Pancreas (tissue), 10 donors: ENCODE measurements around the gene ID2. TPM values are rescaled to one million over a fixed set of nuclear protein-coding genes. Genes with fewer than 3 reads are reported as not detected.

Source experiments
- ATAC-seq, 4 donors: fragments of 200-7000 bp; cut with Tn5 transposase; one replicate each; pipeline versions ENCODE4 v1.8.0 to v1.9.1; 2020; ENCODE audit warnings: mild to moderate bottlenecking in 4 of 4, moderate library complexity in 4 of 4
- DNase-seq, 6 donors: peaks; one replicate each; pipeline ENCODE4 v3.0.0-alpha.2; 2020
- FAIRE-seq: peaks from 2 replicates; lab custom pipeline; 2012; peaks lifted over from hg19 to GRCh38; lab: Jason Lieb, UNC
- H3K27ac ChIP-seq, 4 donors: fragments of 200-600 bp; sonication (generic); 1 replicate in 3 of 4; 2 replicates in 1 of 4; pipeline versions ENCODE4 v1.5.0 to v1.8.0; 2020
- H3K27me3 ChIP-seq, 4 donors: fragments of 200-600 bp; one replicate each; pipeline ENCODE4 v1.8.0; 2021
- H3K36me3 ChIP-seq, 3 donors: fragments of 200-600 bp; sonication (generic) in 1 of 3; one replicate each; pipeline versions ENCODE4 v1.5.0 to v1.8.0; 2020 to 2021
- H3K4me1 ChIP-seq, 3 donors: fragments of 200-600 bp; one replicate each; pipeline ENCODE4 v1.8.0; 2021
- H3K4me3 ChIP-seq, 4 donors: fragments of 200-600 bp; sonication (generic) in 2 of 4; one replicate each; pipeline versions ENCODE4 v1.5.0 to v1.8.0; 2020 to 2021
- H3K9me3 ChIP-seq, 4 donors: fragments of 200-600 bp; one replicate each; pipeline ENCODE4 v1.8.0; 2021
- CTCF ChIP-seq, 4 donors: fragments of 200-600 bp; sonication (generic) in 3 of 4; IDR thresholded peaks; one replicate each; pipeline versions ENCODE4 v1.5.0 to v1.8.0; 2021; ENCODE audit warnings: antibody characterized with exemption in 4 of 4
- WGBS, 2 donors: extraction: QIAGEN DNeasy Blood & Tissue Kit; methylation state at CpG; one replicate each; pipeline ENCODE4 v1.1.7; 2013; 5-methylcytosine and 5-hydroxymethylcytosine counted together
- intact Hi-C, 3 donors: fragments of 100-400 bp; cut with DNase I; formaldehyde crosslinking; loops; one replicate each; pipeline versions ENCODE4 v1.11.1 to v1.14.2; 2022
- polyA plus RNA-seq, 2 donors: library from polyadenylated mRNA; stranded (reverse); fragments of 200-250 nt; gene quantifications; one replicate each; pipeline ENCODE4 v1.2.3, GENCODE V29; 2013
- total RNA-seq, 6 donors: library from RNA; stranded (reverse); fragmentation: NEBNext Ultra II Directional in 4 of 6; extraction: Animal tissue kit (Norgen Biotek cat#: 25700) in 4 of 6; gene quantifications; one replicate each; pipeline versions ENCODE4 v1.2.1 to v1.2.4, GENCODE V29; 2021 to 2023
- donor health status: healthy with polysubstance abuse.
- donor health status: DM: no; HTN: no; CAD: no; lungs with moderate emphysema.
- donor health status: DM: no; HTN: no; CAD: no.
- donor health status: control.
- donor health status: control.
- donor health status: Bipolar disorder and iron deficiency.
- donor health status: DM: yes; HTN: yes; CAD: no.
- donor health status: DM: no; HTN: no; CAD: no.
- donor health status: DM: no; HTN: no; CAD: no.
- donor health status: DM: yes; HTN: yes; CAD: no.

ID2 gene
- total and polyA plus RNA-seq, 8 donors, result 19.3 to 135 (median 30.1) TPM

- intact Hi-C loops, result no loop called here
These were observed 32.4 kb downstream of the ID2 start for GRCh38 chr2:8714283-8714682.

GRCh38 chr2:8714971-8715370 is 33.1 kb downstream of the ID2 start:
- ATAC-seq, result no peak
- no peaks in the 10 kb centered on the region for H3K9me3 ChIP-seq
- FAIRE-seq, result no peak
- intact Hi-C loops, result no loop called here
- no peaks in the 10 kb centered on the region for H3K4me1 ChIP-seq
- H3K36me3 ChIP-seq, result no peaks in the 10 kb centered on the region
- no peak overlapping the region for H3K4me3 ChIP-seq
- H3K27me3 ChIP-seq, result no peaks in the 10 kb centered on the region
- no peak for DNase-seq
- WGBS, 2 donors, result 94% methylated on average over 5 of the region's 5 CpGs
- no peak for TF ChIP-seq CTCF (IDR thresholded peaks at IDR 0.05)
- H3K27ac ChIP-seq, result no peak overlapping the region

More at GRCh38 chr2:8714283-8714682, 32.4 kb downstream of the ID2 start:
- H3K4me3 ChIP-seq, result no peak overlapping the region
- WGBS, 2 donors, result 79 to 86% methylated on average over 7 of the region's 7 CpGs
- no peak for ATAC-seq
- no peak for TF ChIP-seq CTCF (IDR thresholded peaks at IDR 0.05)
- DNase-seq, result no peak
- H3K9me3 ChIP-seq, result no peaks in the 10 kb centered on the region
- FAIRE-seq, result no peak
- H3K4me1 ChIP-seq, result no peaks in the 10 kb centered on the region
- no peak overlapping the region for H3K27ac ChIP-seq
- H3K27me3 ChIP-seq, result no peaks in the 10 kb centered on the region
- H3K36me3 ChIP-seq, result no peaks in the 10 kb centered on the region

GRCh38 chr2:8719528-8719927 is 37.7 kb downstream of the ID2 start:
- no peak for DNase-seq
- FAIRE-seq, result no peak
- 56 to 75% methylated on average over 3 of the region's 3 CpGs for WGBS, 2 donors
- no peaks in the 10 kb centered on the region for H3K36me3 ChIP-seq
- H3K4me1 ChIP-seq, result no peaks in the 10 kb centered on the region
- H3K4me3 ChIP-seq, result no peak overlapping the region
- intact Hi-C loops, result no loop called here
- H3K27me3 ChIP-seq, result no peaks in the 10 kb centered on the region
- H3K27ac ChIP-seq, result no peak overlapping the region
- no peaks in the 10 kb centered on the region for H3K9me3 ChIP-seq
- ATAC-seq, result peak in 2 of 4 donors; percentile 19 to 52
- no peak for TF ChIP-seq CTCF (IDR thresholded peaks at IDR 0.05)

GRCh38 chr2:8720741-8721140 is 38.9 kb downstream of the ID2 start:
- WGBS, 2 donors, result 13% methylated on average over 3 of the region's 3 CpGs
- Histone ChIP-seq H3K9me3 (no peaks in the 10 kb centered on the region), H3K4me1 (no peaks in the 10 kb centered on the region), H3K27ac (no peak overlapping the region), H3K36me3 (no peaks in the 10 kb centered on the region), H3K27me3 (no peaks in the 10 kb centered on the region), H3K4me3 (no peak overlapping the region)
- FAIRE-seq (no peak), ATAC-seq (peak in 1 of 4 donors; percentile 36), DNase-seq (no peak)
- intact Hi-C loops, result no loop called here
- no peak for TF ChIP-seq CTCF (IDR thresholded peaks at IDR 0.05)

GRCh38 chr2:8721410-8721809 is 39.6 kb downstream of the ID2 start:
- Histone ChIP-seq H3K9me3 (no peaks in the 10 kb centered on the region), H3K36me3 (no peaks in the 10 kb centered on the region), H3K27me3 (no peaks in the 10 kb centered on the region), H3K4me1 (no peaks in the 10 kb centered on the region), H3K4me3 (no peak overlapping the region), H3K27ac (no peak overlapping the region)
- DNase-seq (no peak), ATAC-seq (no peak), FAIRE-seq (no peak)
- no peak for TF ChIP-seq CTCF (IDR thresholded peaks at IDR 0.05)
- WGBS, 2 donors, result 93 to 97% methylated on average over 3 of the region's 3 CpGs
- intact Hi-C loops, result no loop called here
